A549 (cell line): ENCODE results near the gene FBXL7.

ENCODE experiments used
- CHD4 ChIP-seq: fragments of 200-600 bp; sonication (generic); IDR thresholded peaks from 2 replicates; pipeline ENCODE4 v1.6.1; 2016; ENCODE audit warnings: antibody characterized with exemption, mild to moderate bottlenecking, borderline replicate concordance
- CTCF ChIP-seq: fragments of >200 bp; sonication (Bioruptor Twin); formaldehyde crosslinking; IDR thresholded peaks from 3 replicates; pipeline ENCODE4 v1.5.1; 2016
- EP300 ChIP-seq, 2 experiments: fragments of >200 bp; sonication (Bioruptor Twin); formaldehyde crosslinking; IDR thresholded peaks; 2 replicates in 1 of 2; 3 replicates in 1 of 2; pipeline ENCODE4 v1.6.1; 2016 to 2017
- FOSL2 ChIP-seq, 2 experiments: fragments of 450-650 bp in 1 of 2; fragments of >200 bp in 1 of 2; sonication (Bioruptor Twin) in 1 of 2; formaldehyde crosslinking; IDR thresholded peaks; 2 replicates each; pipeline versions ENCODE4 v1.5.0 to v1.6.1; 2016 to 2020; ENCODE audit warnings: mild to moderate bottlenecking in 1 of 2, moderate library complexity in 1 of 2
- HOXA7 ChIP-seq: fragments of 250-450 bp; sonication (Bioruptor Pico); IDR thresholded peaks from 2 replicates; pipeline ENCODE4 v1.5.0; 2020; ENCODE audit warnings: mild to moderate bottlenecking, moderate library complexity
- PHF8 ChIP-seq: fragments of 200-600 bp; sonication (generic); IDR thresholded peaks from 2 replicates; pipeline ENCODE4 v1.6.1; 2016; ENCODE audit warnings: low read depth, mild to moderate bottlenecking, antibody characterized with exemption, moderate library complexity, borderline replicate concordance
- POLR2A ChIP-seq: IDR thresholded peaks from 2 replicates; pipeline ENCODE4 v1.6.1; 2012; ENCODE audit warnings: mild to moderate bottlenecking, low read length
- REST ChIP-seq: fragments of 200-600 bp; sonication (generic); IDR thresholded peaks from 2 replicates; pipeline ENCODE4 v1.6.1; 2016; ENCODE audit warnings: antibody characterized with exemption, mild to moderate bottlenecking, moderate library complexity
- RNF2 ChIP-seq: fragments of 200-600 bp; sonication (generic); IDR thresholded peaks from 2 replicates; pipeline ENCODE4 v1.6.1; 2016; ENCODE audit warnings: low read depth, mild to moderate bottlenecking, antibody characterized with exemption, moderate library complexity, borderline replicate concordance
- SMC3 ChIP-seq: fragments of >200 bp; sonication (Bioruptor Twin); formaldehyde crosslinking; IDR thresholded peaks from 3 replicates; pipeline ENCODE4 v1.6.1; 2018; ENCODE audit warnings: inconsistent platforms
- TP53 ChIP-seq: fragments of 250-450 bp; sonication (Bioruptor Pico); IDR thresholded peaks from 2 replicates; pipeline ENCODE4 v1.5.0; 2021; ENCODE audit warnings: mild to moderate bottlenecking, moderate library complexity
- ZFP36 ChIP-seq: fragments of 450-650 bp; IDR thresholded peaks from 2 replicates; pipeline ENCODE4 v1.6.1; 2014; ENCODE audit warnings: borderline replicate concordance; ENCODE audit not compliant: partially characterized antibody

- TF ChIP-seq CTCF, result no peak
- no peak for TF ChIP-seq FOSL2 (IDR thresholded peaks at IDR 0.05)
- TF ChIP-seq FOSL2 (CRISPR knock-in tag; IDR thresholded peaks at IDR 0.05), result no peak
- TF ChIP-seq REST, result no peak
- TF ChIP-seq POLR2A, result no peak
- no peak for TF ChIP-seq SMC3
- TF ChIP-seq TP53 (CRISPR knock-in tag), result no peak
- no peak for TF ChIP-seq ZFP36
- no peak for TF ChIP-seq EP300 (IDR thresholded peaks at IDR 0.05)
- TF ChIP-seq HOXA7 (CRISPR knock-in tag), result no peak
- no peak for TF ChIP-seq RNF2
- TF ChIP-seq CHD4, result no peak
- no peak for TF ChIP-seq PHF8
Observed at GRCh38 chr5:15533129-15533893, 33.3 kb downstream of the FBXL7 start.
